GM19397 (cell line): ENCODE data around the gene MTMR1.

Source experiments
- ATAC-seq: cut with Tn5 transposase; IDR thresholded peaks from one replicate; pipeline ENCODE4 v1.9.1; 2021; ENCODE audit warnings: mild to moderate bottlenecking, moderate library complexity; ENCODE audit not compliant: unreplicated experiment

Gene MTMR1

DNA sequence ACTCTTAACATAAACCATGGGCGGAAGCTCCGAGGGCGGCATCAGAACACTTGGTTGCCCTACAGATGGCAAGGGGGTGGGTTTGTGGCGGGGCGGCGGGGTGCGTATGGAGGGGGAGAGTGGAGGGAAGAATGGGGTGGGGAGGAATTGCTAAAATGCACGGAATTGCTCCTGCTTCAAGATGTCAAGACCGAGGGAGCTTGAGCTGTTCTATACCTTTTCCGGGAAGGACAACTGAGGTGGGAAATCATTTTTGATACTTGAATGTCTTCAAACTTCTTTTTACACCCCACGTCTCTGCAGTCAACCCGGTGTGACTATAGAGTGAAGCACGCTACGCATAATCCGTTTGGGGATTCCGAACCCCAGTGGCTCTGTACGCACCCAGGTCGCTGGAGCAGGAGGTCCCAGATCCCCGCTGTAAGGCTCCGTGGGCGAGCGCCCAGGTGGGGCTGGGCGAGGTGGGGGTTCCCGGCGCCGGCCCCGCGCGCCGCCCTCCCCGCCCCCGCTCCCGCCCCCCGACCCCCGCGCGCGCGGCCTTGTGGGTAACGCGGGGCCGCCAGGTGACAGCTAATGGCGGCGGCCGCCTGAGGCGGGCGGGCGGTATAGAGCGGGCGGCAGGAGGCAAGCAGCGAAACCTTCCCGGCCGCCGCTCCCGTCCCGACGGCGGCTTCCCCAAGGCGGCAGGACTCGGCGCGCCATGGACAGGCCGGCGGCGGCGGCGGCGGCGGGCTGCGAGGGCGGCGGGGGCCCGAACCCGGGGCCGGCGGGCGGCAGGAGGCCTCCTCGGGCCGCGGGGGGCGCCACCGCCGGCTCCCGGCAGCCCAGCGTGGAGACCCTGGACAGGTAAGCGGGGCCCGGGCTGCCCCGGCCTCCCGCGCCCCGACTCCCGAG lies at the start of gene MTMR1:
TSS of gene MTMR1 (plus strand) at position 566 of the 894 bp plus-strand sequence. CDS start at position 701, 135 bp downstream.
- peak; percentile 53 for ATAC-seq

DNA sequence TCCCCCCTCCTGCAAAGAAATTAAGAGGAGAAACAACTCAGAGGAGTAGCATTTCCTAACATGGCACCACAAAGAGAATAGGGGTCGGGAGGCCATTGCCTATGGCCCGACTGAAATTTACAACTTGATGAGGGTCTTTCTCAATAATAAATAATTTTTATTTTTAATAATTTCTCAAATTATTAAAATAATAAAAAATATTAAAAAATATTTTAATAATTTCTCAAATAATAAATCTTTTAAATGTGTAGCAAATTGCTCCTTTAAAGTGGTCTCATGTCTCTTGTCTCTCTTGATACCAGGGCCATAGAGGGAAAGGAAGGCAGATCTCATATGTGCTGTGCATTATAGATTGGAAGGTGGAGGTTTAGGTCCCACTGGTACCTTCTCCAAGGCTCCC lies 49.2 kb upstream of the MTMR1 start:
- ATAC-seq = no peak

DNA sequence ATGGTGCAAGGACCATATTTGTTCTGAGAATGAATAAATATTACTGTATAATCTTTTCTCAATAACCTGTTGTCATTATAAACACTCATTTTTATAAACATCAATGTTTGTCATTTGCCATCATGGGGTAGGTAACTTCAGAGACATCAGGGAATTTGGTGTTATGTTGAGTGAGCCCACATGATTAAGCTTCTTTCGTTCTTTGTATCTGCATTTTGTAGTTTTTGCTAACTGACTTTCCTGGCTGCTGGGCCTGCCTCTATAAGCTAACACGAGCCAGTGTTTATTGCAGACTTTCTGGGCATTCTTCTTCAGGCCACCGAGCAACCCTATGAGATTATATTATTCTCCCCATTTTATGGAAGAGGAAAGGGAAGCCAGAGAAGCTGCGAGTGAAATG lies 48.8 kb upstream of the MTMR1 start:
- ATAC-seq = no peak

DNA sequence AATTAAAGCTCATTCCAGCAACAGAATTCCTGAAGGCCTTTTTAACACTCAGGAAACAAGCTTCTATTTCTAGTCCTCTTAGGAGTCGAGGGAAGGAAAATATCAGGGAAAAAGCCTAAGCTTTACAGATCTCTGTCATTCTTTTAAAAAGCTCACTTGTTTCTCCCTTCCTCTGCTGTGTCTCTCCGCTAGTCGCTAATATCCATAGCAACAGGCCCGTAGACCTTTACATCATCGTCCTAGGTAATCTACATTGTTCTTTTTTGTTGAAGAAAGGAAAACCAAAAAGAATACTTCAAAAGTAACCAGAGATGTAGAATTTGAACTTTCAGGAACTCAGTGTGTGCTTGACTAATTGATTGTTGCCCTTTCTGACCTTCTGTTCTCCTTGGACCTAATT lies 45.9 kb upstream of the MTMR1 start:
- ATAC-seq = no peak

DNA sequence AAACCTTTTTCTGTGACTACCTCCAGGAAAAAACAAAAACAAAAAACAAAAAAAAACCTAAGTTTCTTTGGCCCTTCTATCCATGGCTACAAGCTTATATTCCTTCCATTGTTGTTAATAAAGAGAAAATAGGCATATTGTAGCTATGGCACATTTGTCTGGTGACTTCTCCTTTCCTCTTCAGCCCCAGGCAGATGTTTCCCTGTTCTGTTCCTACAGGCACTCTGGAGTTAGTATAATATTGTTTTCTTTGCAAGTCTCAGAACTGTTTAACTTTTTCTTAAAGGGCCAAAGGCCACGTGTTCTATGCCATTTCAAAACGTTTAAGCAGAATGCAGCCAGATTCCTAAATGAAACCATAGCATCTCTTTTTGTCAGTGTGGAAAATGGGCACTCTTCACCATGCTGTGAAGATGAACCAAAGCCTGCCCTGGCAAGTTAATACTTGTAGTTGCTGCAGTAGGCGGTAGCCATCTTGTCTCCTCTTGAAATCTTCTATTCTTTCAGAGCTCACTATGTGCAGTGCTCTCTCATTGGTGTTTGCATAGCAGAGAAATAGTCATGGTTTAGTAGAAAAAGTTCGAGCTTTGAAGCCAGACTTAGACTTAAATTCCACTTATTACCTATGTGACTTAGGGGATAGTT lies 44.8 kb upstream of the MTMR1 start:
- no peak for ATAC-seq

DNA sequence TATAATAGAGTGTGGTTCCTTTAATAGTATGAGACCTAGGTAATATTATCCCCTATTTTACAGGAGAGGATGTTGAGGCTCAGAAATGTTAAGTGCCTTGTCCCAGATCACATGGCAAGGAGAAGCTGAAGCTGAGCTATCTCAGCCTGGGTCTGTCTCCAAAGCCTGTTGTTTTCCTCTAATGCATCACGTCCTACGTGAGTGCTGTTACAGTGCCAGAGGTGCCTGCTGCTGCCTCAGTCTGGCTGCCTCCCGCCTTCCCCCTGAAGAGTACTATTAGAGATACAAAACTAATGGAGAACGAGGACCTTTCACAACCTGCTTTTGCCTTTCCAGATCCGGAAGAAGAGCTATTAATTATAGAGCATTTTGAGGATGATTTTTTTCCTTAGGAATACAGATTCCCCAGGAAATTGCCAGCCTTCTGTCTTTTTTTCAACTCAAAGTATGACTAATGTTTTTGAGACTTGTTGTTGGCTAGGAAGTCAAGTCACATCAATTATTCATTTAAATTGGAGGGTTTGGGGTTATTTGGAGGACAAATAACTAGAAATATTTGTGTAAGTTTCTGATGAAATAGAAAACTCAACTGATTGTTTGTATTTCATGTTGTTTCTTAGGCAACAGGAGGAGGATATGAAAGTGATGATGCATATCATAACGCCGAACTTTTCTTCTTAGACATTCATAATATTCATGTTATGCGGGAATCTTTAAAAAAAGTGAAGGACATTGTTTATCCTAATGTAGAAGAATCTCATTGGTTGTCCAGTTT lies 43.9 kb upstream of the MTMR1 start:
- no peak for ATAC-seq

DNA sequence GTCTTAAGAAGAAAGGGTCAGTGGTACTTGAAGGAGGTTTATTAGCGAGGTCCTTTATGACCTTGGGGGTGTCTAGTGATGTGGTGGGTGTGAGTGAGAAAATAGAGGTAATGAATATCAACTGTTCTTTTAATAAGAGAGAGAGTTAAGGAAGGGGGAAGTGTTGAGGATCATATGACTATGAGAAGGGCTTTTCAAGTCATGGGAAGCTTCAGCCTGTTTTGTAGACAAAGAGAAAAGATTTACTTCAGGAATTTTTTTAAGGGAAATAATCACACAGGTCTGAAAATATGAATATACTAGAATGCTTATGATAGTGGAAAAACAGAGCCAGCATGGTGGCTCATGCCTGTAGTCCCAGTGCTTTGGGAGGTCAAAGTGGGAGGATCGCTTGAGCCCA lies 41.3 kb upstream of the MTMR1 start:
- no peak for ATAC-seq

DNA sequence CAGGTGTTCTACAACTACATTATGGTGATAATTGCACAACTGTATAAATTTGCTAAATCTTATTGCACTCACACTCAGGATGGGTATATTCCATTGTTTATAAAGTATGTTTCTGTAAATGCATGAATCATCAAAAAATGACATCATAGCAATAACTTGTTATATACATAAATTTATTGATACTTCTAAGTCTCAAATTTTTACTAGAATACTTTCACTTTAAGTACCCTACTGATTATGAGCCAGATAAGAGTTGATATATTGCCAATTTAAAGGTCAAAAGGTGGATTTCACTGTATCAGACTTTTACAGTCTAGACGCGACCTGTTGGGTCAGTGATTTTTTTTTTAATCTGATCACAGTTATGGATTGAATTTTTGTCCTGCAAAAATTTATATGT lies 37.4 kb upstream of the MTMR1 start:
- ATAC-seq = no peak

DNA sequence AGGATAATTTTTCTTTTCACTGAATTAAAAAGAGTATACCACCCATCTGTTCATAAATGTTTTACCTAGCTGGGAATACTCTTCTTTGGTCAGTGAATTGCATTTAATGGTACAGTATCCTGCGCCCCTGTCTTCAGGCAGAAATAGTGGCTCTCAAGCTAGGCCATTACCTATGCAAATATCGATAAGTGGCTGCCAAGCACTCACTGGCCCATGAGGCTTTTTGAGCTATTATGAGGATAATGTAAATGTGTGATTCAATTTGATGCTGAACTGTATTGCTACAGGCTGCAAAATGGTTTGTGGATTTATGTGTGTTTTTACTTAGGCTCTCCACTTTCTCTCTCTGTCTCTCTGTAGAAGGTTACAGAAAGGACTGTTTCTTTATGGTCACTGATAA lies 30.1 kb upstream of the MTMR1 start:
- no peak for ATAC-seq

DNA sequence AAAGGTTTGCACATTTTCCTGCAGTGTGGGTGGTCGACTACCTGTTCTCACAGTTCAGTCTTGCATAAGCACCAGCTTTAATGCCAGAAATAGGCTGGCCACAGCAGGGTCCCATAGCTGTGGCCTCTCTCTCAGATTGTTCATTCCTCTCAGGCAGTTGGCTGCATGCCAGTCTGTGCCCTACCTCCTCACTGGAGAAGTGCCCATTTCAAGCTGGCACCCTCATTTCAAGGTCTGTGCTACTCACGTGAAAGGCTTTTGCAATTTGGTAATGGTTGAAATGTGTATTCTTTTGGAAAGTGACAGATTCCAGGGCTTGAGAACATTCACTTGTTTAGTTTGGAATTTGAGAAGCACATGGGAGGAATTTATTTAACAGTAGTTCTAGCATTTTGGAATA lies 28.9 kb upstream of the MTMR1 start:
- no peak for ATAC-seq

DNA sequence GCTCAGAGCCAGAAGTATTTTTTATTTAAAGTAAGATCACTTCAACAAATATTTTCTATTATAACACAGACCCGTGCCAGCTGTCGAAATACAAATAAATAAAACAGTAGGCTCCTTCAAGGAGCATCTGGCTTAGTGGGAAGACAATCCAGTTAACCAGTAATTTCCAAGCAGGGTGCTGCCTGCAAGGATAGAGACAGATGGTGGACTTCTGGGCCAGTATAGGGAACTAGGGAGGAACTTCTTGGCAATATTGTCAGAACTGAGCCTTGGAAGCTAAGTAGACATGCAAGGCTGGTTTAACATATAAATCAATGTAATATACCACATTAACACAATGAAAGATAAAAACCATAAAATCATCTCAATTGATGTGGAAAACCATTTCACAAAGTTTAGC lies 17.0 kb upstream of the MTMR1 start:
- ATAC-seq = no peak

DNA sequence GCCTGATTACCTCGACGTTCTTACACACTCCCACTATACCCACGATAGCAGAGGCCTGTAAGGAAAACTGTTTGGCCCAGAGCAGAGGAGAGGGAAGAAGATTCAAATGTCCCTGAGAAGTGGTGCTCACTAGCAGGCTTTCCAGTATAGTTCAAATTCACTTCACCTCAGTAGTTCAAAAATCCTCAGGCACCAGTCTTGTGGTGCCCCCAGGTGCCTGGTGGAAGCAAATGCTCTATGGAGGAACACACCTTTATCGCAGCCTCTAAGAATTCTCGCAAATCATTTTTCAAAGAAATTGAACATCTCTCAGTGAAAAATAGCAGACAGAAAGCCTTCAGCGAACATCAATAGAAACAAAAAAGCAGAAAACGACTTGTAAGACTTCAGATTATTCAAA lies 12.2 kb upstream of the MTMR1 start:
- no peak for ATAC-seq

DNA sequence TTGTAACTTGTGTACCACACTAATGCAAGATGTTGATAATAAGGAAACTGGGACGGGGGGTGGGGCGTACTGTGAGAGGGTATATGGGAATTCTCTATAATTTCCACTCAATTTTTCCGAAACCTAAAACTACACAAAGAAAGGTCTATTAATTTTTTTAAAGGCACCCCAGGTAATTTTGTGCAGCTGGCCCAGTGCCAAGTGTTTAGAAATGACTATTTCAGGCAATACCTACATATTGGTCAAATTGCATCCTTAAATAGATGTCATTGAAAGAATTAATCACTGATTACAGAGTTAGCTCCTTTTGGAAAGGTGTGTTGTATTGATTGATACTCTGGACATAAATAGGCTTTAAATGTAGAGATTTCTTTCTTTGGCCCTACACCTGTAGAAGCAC lies 10.1 kb upstream of the MTMR1 start:
- ATAC-seq = no peak

DNA sequence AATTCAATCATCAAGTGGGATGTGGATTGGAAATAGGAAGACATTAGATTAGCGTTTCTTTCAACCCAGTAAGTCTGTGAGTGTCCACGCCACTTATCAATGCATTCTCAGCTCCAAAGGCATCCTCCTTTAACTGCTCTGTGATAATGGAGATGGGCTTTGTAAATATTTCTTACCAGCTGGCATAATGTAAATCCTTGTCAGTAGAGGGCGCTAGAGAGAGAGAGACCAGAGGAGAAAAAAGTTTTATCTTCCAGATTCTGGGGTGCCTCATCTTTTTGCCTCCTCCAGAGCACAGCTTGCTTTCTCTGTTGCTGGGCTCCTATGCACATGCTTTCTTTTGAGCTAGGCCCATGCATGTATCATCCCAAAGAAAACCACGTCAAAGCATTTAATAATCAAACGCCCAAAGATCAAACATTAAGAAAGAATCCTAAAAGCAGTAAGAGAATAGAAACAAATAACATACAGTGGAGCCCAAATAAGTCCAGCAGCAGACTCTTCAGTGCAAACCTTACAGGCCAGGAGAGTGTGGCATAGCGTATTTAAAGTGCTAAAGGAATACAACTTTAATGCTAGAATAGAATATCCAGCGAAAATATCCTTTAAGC lies 9.6 kb upstream of the MTMR1 start:
- no peak for ATAC-seq

DNA sequence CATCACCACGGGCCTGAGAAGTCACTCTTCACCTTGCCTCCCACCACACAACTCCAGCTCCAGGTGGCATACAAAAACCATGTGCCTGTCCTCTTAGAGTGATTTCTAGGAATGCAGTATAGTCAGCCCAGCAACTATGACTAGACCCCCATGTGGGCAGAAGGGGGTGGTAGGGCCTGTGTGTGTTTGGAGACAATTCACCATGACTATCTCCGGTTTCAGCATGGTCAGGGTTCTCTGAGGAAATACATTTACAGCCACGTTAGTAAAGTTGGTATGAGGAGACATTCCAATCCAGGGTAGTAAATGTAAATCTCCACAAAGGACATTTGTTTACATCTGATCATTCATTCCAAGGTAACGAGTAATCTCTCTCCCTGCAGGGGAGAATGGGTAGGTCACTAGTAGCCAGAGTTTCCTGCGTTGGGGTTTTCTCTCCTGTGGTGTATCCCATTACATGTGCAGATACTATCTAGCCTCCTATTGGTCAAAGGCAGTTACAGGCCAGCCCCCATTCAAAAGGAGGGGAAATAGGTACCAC lies 4.2 kb upstream of the MTMR1 start:
- ATAC-seq = no peak

DNA sequence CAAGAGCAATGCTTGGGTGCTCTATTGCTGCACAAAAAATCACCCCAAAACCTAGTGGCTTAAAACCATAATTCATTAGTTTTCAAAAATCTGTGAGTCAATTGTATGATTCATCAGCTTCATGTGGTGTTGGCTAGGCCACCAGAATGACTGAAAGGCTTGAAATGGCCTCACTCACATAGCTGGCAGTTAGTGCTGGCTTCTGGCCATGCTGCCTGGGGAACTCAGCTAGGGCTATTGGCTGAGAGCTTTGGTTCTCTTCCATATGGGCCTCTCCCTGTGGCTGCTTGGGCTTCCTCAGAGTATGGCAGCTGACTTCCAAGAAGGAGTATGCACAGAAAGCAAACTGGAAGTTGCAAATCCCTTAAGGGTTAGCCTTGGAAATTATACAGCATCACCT lies 3.1 kb upstream of the MTMR1 start:
- no peak for ATAC-seq

DNA sequence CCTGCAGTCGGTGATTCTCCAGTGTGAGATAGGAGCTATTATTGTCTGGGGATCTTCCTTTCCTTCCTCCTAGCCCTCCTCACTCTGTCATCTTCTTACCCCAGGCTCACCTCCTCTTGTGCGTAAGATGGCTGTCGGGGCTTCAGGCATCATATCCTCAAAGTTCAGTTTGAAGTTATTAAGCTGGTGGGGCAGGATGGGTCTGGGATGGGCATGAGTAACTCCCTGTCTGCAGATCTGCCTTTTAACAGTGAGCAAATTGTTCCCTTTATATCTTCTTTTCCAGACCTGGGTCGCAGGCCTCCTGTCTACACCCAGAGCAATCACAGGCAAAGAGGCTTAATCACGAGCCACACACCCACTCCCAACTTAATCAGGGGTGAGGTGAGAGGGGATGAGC lies 900 bp upstream of the MTMR1 start:
- ATAC-seq = no peak

DNA sequence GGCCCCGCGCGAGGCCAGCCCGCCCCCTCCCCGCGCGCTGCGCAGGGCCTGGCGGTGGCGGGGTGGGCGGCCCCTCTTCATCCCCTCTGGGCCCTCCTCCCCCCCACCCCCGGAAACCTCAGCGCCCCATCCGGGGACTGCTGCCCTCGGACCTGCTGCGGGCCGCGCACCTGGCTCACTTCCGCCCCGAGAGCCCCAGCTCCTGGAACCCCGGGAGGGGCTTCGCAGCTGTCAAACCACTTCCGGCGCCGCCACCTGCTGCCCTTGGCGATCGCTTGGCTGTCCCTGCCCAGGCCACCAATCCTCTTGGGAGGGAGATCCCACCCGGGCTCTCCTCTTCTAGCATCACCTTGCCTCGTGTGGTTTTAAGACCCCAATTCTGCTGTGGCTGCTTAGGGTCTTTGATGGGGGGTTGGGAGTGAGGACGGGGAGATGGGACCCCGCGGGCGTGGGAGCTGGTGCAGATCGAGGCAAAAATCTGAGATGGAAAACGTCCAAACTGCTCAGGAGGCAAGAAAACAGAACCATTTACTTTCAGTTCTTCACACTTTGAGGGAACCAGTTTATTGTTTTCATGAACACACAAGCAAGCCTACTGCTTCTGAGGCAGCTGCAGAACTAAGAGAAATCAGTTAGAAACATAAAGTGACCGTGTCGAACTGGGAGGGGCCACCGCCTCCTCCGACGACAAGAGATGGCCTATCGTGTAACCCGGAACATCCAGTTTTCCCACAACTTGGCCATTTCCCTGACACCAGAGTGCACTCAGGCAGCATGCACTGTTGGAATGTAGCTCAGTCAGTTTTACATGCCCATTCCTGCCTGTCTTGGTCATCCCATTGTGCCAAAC lies 754 bp downstream of the MTMR1 start:
- peak; percentile 76 for ATAC-seq

DNA sequence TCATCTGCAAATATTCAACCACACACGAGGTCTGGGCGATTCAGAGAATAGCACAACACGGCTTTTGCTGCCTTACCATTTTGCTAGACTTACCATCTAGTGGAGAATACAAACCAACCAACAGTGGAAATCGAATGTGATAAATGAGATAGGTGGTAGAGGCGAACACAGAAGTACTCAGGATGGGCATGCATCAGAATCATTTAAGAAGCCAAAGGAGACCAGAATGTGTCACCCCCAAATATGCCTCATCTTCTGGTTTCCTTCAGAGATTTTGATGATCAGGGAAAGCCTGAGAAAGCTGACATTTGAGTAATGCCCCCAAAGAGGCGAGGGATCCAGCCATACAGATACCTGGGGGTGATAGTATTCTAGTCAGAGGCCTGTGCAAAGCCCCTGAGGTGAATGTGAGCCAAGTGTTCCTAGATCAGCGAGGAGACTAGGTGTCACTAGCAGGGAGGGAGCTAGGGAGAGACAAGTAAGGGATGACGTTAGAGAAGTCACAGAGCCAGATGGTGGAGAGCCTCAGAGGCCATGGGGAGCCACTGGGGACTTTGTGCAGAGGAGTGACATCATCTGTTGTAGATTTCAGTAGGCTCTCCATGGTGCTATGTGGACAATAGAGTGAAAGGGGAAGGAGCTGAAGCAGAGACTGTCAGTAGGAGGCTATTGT lies 1.7 kb downstream of the MTMR1 start:
- no peak for ATAC-seq

DNA sequence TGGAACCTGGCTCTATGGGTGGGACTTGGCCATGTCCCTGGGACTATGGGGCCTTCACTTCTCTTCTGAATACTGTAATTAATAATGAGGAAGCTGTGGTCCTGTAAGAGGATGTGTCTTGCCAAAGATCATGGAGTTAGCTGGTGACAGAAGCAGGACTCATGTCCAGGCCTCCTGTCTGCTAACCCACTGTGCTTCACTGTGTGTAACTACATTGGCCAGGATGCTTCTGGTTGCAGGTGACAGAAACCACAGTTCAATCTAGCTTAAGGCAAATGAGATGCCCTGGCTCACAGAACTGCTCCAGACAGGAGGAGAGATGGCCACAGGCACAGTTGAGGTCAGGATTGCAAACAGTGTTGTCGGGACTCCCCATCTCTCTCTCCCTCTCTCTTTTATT lies 3.1 kb downstream of the MTMR1 start:
- no peak for ATAC-seq
